HG02623 (cell line): ENCODE data around the gene TBC1D9.

Source experiments
- ATAC-seq: cut with Tn5 transposase; IDR thresholded peaks from one replicate; pipeline ENCODE4 v1.9.1; 2021; ENCODE audit warnings: moderate library complexity; ENCODE audit not compliant: unreplicated experiment

The TBC1D9 gene

GRCh38 chr4:140697709-140698560 lies 58.2 kb downstream of the TBC1D9 start:
- no peak for ATAC-seq

- no peak for ATAC-seq
Measured at GRCh38 chr4:140695483-140695882, 60.7 kb downstream of the TBC1D9 start.

- ATAC-seq = no peak
Measured at GRCh38 chr4:140693562-140693961, 62.6 kb downstream of the TBC1D9 start.

GRCh38 chr4:140691369-140691768 lies 64.8 kb downstream of the TBC1D9 start:
- no peak for ATAC-seq

- ATAC-seq = no peak
Measured at GRCh38 chr4:140690093-140690492, 66.1 kb downstream of the TBC1D9 start.

GRCh38 chr4:140689623-140690022 lies 66.6 kb downstream of the TBC1D9 start:
- no peak for ATAC-seq

GRCh38 chr4:140688711-140689598 lies 67.2 kb downstream of the TBC1D9 start:
- ATAC-seq = no peak

- no peak for ATAC-seq
Measured at GRCh38 chr4:140686796-140687195, 69.4 kb downstream of the TBC1D9 start.

- no peak for ATAC-seq
Measured at GRCh38 chr4:140684314-140684713, 71.9 kb downstream of the TBC1D9 start.

- no peak for ATAC-seq
Measured at GRCh38 chr4:140681201-140681600, 75.0 kb downstream of the TBC1D9 start.

GRCh38 chr4:140680686-140681085 lies 75.5 kb downstream of the TBC1D9 start:
- ATAC-seq = no peak

GRCh38 chr4:140679576-140679975 lies 76.6 kb downstream of the TBC1D9 start:
- no peak for ATAC-seq

- no peak for ATAC-seq
Measured at GRCh38 chr4:140675599-140676231, 80.5 kb downstream of the TBC1D9 start.

- no peak for ATAC-seq
Measured at GRCh38 chr4:140673729-140674128, 82.5 kb downstream of the TBC1D9 start.

GRCh38 chr4:140672416-140672815 lies 83.8 kb downstream of the TBC1D9 start:
- no peak for ATAC-seq

GRCh38 chr4:140668111-140668510 lies 88.1 kb downstream of the TBC1D9 start:
- no peak for ATAC-seq

GRCh38 chr4:140666889-140667614 lies 89.1 kb downstream of the TBC1D9 start:
- peak; percentile 61 for ATAC-seq

- no peak for ATAC-seq
Measured at GRCh38 chr4:140662082-140662869, 93.9 kb downstream of the TBC1D9 start.

GRCh38 chr4:140661550-140661949 lies 94.6 kb downstream of the TBC1D9 start:
- no peak for ATAC-seq
